ENCODE measurements around the gene CAPZB.

DNA sequence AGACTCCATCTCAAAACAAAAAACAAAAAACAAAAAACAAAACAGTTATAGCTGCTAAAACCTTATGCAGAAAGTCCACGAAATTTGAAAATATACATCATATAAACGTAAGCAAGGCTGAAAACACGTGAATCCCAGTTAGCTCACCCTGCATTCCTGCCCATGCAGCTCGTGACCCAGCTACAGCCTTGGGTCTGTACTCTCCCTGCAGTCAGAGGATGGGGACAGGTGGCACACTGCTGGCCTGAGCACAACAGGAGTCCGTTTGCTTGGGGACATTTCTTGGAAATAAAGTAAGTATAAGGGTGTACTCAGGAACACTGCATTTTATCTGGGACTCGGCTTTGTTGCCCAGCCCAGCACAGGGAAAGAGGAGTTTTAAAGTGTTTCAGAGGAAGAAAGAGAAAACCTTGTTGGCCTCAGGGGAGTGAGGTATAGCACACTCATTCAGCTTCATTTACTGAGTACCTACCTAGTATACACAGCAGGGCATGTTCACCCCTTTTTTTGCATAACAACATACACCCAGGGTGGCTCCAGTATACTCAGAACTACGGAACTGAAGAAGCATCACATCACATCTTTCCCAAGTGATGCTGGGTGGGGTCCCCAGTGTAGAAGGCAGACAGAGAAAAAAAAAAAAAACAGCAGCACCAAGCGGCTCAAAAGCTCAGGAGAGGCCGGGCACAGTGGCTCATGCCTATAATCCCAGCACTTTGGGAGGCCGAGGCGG is 44.1 kb downstream of the CAPZB start:
- TF ChIP-seq POLR2AphosphoS5 (IDR thresholded peaks at IDR 0.05) = no peak
- TF ChIP-seq, protein P1, sequence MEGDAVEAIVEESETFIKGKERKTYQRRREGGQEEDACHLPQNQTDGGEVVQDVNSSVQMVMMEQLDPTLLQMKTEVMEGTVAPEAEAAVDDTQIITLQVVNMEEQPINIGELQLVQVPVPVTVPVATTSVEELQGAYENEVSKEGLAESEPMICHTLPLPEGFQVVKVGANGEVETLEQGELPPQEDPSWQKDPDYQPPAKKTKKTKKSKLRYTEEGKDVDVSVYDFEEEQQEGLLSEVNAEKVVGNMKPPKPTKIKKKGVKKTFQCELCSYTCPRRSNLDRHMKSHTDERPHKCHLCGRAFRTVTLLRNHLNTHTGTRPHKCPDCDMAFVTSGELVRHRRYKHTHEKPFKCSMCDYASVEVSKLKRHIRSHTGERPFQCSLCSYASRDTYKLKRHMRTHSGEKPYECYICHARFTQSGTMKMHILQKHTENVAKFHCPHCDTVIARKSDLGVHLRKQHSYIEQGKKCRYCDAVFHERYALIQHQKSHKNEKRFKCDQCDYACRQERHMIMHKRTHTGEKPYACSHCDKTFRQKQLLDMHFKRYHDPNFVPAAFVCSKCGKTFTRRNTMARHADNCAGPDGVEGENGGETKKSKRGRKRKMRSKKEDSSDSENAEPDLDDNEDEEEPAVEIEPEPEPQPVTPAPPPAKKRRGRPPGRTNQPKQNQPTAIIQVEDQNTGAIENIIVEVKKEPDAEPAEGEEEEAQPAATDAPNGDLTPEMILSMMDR (IDR thresholded peaks at IDR 0.05 in 8 of 11, conservative IDR thresholded peaks at IDR 0.05 in 3 of 11) = no peak

All from spleen (tissue), 7 donors.